Stimulated activated CD8-positive, alpha-beta memory T cell treated with anti-CD3 and anti-CD28 coated beads, Interleukin-12 subunit alpha, Interleukin-12 subunit beta, amount 100 ng/mL, for 24 hours (primary cell): ENCODE results near the gene VAPA.
A peak's percentile ranks its signal among the peaks of the same experiment; 100 is the strongest.

ENCODE experiments used
- DNase-seq: peaks from one replicate; pipeline ENCODE4 v3.0.0-alpha.2; 2020; ENCODE audit errors: extremely low read depth

VAPA gene

DNA sequence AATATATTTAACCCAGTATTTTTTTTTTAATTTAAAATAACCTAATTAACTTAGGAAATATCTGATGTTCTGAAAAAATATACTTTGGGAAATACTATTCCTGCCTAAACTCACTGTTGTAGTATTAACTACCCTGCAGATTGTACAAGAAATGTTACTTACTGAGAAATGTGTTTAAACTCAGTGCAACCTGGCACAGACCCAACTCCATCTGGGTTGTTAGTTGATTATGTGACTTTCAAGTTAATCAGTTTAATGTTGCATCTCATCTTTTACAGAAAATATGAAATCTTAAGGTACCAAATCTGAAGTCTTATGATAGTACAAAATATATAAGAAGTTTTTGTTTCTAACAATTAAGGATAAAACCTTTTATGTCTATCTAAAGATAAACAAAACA lies 27.3 kb downstream of the VAPA start:
- DNase-seq = no peak

DNA sequence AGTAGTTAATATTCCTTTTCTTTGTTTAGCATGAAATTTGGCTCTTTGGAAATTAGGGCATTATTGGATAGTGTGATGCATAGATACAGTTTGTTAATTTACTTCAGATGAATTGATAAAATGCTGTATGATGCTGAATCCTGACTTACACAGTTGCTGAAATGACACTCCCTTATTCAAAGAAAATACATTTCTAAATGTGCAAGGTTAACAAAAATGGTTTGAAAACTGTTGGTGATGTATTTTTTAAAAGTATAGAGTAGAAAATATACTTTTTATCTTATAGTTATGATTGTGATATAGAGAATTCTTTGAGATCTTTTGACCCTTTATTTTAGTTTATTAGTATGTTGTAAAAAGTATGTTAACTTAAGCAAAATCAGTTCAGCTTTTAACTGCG lies 27.8 kb downstream of the VAPA start:
- no peak for DNase-seq

DNA sequence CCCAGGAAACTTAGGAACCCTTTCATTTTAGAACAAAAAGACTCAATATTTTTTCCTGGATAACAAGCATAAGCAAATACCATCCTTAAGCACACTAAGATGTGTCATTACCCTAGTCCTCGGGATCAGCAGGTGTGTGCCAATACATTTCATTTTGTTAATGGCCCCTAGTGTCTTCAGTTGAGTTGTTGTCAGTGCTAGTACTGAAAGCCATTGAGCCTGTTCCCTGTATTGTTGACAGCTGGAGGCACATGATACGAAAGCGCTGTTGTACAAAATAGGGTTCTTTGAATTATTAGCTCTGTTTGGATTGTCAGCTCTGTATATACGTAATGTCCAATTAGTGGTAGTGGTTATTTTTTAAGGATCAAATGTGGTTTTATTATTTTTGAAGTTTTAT lies 29.5 kb downstream of the VAPA start:
- DNase-seq = no peak

DNA sequence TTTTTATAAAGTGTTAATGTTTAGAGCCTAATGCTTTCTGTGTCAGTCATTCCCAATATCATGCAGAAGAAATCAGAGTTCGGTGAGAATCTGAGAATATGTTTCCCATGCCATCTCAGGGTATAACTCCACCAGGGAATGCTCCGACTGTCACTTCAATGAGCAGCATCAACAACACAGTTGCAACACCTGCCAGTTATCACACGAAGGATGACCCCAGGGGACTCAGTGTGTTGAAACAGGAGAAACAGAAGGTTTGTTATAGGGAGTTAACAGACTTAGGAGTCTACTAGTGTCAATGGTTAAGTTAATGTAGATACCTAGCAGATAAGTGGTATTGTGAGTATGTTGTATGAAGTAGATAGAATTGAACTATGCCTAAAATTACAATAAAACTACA lies 31.0 kb downstream of the VAPA start:
- no peak for DNase-seq

DNA sequence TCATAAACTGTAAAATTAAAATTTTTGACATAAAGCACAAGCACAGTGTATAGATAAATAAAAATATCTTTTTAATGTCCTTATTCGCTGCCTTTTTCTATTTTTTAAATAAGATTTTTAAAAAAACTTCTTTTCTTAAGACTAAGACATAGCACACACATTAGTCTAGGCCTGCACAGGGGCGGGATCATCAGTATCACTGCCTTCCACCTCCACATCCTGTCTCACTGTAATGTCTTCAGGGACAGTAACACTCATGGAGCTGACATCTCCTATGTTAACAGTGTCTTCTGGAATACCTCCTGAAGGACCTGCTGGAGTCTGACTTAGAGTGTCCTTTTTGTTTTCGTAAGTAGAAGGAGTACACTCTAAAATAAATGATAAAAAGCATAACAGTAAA lies 33.0 kb downstream of the VAPA start:
- no peak for DNase-seq

DNA sequence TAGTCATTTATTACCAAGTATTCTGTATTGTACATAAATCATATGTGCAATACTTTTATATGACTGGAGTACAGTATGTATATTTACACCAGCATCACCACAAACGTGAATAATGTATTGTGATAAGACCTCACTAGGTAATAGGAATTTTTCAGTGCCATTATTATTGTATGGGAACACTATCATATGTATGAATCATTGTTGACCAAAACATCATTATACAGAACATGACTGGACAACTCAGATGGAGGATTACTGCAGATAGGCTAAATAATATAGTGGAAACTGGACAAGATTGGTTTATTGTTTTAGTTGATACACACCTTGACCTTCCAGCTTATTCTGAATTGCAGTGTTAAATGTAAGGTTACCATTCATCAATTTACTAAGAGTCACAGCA lies 33.4 kb downstream of the VAPA start:
- no peak for DNase-seq

DNA sequence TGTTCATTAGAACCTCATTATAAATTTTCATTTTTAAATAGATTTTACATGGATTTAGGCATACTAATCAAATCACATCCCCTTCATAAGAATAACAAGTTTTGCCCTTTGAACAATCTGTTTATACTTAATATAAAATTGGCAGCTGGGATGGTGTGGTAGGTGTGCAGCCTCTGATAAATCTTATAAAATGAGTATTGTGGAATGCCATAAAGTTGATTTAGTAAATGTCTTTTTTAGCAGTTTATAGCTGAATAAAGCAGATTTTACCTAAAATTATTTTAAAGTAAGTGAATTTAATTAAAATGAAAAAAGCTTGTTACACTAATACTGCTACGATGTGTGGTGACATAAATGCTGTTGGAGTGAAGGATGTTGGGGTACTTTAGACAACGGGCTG lies 35.5 kb downstream of the VAPA start:
- DNase-seq = no peak

DNA sequence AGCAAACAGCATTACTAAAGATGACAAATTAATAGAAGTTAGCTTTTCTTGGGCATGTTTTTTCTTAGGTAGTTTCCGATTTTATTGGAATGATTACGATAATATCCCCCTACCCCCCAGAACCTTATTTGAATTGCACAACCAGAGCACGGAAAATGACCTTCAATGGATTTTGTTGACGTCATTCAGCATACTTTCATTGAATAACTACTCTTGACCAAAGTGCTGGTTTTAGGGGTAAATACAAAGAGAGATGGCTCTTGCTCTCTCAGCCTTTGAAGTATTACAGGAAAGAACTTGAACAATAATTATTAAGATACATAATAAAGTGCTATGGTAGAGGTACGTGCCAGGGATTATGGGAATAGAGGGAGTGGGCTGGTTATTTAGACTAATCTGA lies 36.0 kb downstream of the VAPA start:
- no peak for DNase-seq

DNA sequence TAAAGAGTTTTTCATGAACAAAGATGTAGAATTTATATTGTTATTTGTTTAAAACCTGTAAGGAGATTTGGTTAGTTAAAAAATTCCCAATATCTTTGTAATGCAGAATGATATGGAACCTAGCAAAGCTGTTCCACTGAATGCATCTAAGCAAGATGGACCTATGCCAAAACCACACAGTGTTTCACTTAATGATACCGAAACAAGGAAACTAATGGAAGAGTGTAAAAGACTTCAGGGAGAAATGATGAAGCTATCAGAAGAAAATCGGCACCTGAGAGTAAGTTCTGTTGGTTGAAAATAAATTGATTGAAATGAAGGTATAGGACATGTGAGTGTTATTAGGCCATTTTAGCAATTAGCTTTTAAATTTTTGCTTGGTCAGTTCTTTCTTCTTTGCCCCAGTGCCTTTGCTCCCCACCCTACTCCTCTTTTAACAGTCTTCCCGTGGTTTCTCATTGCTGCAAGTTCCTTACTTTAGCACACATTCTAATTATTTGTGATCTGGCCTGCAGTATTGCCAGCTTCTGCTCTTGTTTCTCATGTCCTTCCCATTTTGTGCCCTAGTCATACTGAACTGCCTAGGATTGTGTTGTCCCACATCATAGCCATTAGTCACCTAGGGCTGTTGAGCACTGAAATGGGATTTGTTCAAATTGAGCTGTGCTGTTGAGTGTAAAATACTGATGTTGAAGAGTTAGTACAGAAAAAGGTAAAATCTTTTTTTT lies 36.6 kb downstream of the VAPA start:
- DNase-seq = no peak

DNA sequence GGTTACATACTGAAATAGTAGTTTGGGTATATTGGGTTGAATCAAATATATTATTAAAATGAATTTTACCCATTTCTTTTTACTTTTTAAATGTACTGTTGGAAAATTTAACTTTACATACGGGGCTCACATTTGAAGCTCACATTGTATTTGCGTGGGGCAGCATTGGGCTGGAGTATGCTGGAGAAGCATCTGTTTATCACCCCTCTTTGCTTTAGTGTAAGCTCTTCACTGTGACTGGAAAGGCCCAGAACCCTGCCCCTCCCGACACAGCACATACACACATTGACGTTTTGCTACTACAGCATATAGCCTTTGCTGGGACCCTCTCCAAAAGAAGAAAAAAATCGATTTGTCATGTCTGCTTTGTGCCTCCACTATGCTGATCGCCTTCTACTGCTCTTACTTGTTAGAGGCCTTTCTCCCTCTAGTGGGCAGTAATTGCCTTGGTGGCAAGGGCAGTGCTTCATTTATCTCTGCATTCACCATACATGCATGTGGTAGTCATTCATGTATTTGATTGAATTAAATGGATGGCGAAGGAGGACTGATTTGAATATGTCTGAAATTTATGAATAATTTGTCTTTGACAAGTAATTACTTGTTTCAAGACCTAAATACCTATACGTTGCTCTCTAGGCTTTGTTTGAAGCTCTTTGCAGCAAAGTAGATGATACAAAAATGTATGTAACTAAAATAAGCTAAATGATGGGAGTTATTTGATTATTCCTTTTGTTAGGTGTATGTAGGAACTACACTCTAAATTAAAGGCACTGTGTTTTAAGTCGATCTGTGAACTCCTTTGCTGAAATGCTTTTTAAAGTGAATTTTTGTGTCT lies 37.4 kb downstream of the VAPA start:
- DNase-seq = no peak

DNA sequence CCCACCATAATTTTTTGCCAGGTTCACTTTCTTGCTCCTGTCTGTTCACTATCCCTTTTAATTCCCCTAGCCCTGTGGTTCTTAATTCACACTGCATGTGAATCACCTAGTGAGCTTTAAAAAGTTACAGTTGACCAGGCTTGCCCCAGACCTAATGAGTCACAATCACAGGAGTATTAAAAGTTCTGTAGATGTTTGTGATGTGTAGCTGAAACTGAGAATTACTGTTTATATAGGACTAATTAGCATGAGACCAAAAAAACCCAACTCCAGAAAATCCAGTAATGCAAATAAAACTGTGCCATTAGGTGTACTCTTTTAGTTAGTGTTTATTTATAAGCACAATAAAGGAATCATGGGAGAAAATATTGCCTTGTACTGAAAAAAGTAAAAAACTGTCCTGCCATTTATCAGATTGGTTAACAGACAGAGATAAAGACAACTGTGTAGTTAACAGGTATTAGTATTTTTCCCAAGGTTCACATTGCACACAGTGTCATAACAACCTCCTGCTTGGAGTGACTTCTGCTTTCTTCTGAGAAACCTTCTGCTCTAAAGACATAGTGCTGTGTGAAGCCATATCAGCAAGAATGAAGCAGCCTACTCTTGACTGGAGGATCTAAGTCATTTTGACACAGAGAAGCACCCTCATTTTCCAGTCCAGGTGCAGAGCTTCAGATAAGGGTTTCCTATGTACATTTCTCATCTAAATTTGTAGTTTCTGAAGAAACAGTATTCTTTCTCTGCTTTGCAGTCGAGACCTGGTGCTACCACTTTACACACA lies 39.0 kb downstream of the VAPA start:
- no peak for DNase-seq

DNA sequence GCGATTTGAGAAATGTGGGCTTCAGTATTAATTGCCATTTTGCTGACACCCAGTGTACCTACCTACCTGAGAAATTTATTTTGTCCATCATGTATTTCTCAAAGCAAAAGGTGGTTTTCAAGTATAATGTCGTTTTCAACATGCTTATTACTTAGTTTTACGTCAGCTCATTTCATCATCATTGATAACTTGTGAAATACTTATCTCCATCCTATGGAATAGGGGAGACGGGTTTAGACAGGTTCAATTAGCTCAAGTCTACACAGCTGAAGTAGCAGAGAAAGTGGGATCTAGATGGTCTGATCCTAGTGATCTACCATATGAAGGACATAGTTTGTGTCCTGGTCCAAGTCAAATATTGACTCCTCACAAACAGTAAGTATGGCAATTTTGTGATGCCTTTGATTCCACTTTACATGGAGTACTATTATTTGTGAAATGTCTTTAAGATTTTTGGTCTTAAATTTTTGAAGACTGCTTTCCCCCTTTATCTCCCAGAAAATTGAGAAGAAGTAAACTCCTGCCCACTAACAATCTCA lies 45.1 kb downstream of the VAPA start:
- DNase-seq = no peak

DNA sequence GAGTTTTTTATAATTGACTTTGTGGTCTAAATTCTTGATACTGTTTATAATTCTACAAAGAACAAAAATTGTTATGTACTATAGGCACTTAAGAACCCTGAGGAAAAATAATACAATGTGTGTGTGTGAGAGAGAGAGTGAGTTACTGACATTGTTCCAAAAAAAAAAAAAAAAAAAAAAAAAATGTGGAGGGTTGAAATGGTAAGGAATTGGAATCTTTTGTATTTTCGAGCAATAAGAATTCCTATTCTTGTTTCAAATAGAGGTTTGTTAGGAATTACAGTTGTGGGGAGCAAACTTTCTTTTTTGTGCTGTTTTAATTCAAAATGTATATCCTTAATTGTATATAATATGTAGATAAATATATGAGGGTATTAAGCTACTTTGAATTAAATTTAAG lies 45.7 kb downstream of the VAPA start:
- DNase-seq = no peak

DNA sequence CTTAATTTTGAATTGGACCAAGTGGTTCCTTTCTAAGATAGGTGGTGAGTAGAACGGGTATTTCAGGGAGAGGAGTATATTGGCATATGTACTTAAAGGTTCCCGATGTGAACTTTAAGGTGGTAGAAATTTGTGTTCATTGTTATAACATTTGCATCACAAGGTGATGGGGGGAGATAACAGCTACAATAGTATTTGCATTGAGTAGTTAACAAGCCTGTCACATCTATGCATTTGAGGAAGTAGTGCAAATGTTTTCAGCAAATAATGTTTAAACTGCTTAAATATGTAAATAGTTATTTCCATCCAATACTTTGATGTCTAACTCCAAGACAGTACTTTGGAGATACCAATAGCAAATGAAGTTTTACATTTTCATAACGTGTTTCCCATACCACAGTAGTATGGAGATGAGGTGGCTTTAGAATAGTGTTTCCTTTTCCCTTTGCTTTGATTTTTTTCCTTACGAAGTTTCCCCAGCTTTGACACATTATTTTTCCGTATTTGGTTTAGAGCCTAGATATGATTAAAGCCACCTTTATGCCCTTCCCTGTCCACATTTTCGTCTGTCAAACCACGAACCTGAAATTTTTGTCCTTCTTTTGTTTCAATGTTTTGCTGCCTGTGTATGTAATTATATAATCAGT lies 46.6 kb downstream of the VAPA start:
- DNase-seq = no peak

DNA sequence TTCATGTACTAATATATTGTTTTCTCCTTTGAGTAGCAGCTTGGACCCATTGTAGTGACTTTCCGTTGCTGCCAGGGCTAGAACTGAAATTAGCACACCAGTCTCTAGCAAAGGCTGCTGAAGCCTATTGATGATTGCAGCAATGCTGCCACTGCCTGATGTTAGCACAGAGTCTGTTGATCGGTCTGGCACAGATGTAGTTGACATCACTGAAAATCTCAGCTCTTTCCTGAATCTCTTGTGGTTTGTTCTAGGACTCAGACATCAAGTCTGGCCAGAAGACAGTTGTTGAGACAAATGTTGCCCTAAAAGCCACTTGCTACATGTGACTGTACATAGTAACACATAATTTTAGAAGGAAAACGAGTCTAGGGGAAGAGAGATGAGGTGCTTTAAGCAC lies 47.2 kb downstream of the VAPA start:
- DNase-seq = no peak

DNA sequence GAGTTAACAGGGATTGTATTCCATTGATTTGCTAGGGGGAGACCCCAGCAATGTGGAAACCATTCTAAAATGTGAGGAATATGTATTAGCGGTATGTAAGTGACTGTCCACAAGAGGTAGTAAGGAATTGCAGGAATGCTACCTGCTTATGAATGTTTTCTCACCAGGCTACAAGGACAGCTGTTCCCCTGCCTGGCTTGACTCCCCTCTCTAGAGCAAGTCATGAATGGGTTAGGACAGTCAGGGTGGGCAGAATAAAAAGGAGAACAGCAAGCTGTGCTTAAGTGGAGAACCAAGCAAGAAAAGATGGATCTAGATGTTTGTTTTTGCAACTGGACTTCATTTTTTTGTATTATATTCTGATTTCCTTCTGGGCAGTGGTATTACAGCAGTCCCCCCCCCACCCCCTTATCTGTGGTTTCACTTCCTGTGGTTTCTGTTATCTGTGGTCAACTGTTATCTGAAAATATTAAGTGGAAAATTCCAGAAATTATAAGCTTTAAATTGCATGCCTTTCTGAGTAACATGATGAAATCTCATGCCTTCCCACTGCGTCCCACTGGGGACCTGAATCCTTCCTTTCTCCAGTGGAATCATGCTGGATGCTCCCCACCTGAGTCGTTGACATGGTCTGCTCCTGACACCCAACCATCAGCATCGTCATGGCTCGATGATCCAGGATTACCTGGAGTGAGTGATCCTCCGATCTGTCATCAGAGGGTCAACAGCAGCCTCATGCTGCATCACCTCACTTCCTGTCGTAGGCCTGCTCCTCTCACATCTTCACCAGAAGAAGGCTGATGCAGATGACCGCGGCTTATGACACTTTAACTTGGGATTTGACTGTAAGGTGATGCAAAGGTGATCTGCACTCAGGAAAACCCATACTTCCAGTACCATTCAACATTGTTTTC lies 52.2 kb downstream of the VAPA start:
- no peak for DNase-seq

DNA sequence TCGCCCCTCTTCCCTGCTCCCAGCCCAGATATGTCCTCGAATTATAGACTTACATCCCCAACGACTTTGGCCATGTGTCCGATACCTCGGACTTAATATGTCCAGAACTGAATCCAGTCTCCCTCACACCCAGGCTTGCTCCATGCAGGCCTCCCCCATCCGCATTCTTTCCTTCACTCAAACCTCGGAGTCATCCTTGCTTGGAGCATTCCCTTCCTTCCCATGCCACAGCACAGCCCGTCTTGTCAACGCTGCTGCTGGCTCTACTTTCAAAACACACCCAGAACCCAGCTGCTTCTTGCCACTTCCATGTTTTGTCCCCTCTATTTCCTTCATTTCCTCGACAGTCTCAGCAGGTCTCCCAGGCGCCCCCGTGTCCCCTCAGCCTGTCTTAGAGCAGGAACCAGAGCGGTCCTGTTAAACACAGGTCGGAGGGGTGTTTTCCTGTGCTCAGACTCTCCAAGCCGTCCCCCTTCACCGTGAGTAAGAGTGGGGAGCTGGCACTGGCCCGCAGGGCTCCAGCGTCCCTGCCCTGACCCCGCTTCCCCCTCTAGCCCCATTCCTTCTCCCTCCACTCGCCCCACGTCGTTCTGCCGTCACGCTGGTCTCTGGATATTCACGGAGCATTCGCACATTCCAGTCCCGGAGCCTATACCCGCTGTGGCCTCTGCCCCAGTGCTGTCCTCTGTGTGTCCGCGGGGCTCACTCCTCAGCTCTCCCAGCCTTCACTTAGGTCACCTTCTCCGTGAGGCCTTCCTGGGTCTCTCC lies 54.4 kb downstream of the VAPA start:
- no peak for DNase-seq

DNA sequence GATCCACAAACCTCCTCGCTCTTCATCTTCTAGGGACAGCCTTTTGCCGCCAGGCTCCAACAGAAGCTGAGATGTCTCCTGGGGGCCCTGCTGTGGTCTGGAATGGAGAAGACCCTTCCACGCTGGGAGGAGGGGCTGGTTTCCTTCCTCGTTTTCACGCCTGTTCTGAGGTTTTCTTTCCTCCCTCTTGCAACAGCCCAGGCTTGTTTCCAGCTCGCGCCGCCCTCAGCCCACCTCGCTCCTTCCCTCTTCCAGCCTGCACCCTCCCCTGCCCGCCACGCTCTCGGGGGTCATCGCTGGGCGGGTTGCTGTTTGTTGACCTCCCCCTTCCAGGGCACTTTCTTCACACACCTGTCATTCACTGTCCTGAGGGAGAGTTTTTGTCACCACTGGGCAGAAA lies 55.4 kb downstream of the VAPA start:
- DNase-seq = no peak

DNA sequence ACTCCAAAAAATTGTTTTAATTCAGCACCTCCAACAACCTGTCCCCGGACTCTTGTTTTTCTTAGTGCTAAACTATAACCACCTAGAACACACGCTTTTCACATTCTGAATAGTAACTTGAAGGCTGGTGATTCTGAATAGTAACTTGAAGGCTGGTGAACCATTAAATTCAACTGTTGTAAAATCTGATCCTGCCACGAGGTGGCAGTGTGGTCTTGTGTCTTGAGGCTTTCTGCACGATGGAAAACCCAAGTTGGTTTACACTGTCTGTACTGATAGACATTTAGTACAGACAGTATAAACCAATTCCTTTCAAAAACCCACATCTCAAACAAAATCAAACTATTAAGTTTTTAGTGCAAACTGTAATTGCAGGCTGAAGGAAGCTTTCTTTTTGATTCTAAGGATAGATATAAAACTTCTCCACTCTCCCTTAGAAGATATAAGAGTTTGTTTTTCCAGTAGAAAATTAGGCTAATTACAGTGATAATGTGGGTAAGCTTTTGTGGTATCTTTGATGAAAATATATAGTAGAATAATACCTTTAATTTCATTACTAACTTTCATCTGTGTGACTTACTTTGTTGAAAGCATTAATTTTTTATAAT lies 57.6 kb downstream of the VAPA start:
- DNase-seq = peak; percentile 19

DNA sequence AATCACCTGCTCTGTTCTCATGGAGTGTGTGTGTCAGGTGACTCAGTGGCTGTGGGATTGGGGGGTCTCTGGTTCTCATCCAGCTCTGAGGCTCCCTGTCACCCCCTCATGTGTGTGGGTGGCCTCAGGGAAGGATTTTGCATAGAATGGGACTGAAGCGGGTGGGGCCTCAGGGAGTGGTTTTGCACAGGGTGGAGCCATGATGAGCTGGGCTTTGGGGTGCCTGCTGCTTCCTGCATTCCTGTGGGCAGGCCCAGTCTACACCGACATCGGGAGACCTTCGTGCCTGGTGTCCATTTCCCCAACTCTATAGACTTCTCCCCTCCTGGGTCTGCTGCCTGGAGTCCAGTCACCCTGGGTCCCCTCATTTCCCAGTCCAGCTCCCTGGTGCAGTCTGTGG lies 59.7 kb downstream of the VAPA start:
- no peak for DNase-seq
